Measurements from ENCODE around the gene MSRB1. TPM values are rescaled to one million over a fixed set of nuclear protein-coding genes. Genes with fewer than 3 reads are reported as not detected.

MSRB1 gene
- total and polyA plus RNA-seq, 5 donors: 18.0 to 39.2 (median 26.9) TPM

DNA sequence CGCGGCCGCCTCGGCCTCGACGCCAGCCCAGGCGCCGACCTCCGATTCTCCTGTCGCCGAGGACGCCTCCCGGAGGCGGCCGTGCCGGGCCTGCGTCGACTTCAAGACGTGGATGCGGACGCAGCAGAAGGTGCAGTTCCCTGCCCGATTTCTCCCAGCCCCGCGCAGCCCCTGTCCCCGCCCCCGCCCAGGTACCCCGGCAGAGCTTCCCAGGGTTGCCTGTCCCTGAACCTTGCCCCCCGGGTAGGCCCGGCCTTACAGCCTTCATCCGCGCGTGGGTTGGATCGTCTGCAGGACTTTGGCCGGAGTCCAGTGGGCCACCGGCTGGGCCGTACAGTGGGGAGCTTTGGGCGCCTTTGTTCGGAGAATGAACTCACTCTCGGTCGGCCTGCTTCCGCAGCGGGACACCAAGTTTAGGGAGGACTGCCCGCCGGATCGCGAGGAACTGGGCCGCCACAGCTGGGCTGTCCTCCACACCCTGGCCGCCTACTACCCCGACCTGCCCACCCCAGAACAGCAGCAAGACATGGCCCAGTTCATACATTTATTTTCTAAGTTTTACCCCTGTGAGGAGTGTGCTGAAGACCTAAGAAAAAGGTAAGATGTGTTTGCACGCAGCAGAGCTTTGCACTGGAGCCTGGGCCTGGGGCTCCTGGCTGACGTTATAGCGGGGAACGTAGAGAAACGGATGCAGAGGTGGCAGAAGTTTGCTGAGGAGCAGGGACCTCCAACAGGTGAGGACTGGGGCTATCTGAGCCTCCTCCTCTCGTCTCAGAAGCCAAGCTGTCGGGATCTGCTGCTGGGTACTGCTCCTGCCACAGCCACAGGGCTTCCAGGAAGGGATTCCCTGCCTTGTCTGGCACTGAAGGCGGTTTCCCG lies 41.6 kb upstream of the MSRB1 start:
- no peak for DNase-seq
- intact Hi-C loops (cut with DNase I): no loop called here
- ATAC-seq: peak in 1 of 2 donors; percentile 3
- peaks cover 5% of the 10 kb centered on the region for H3K4me1 ChIP-seq (ENCODE audit: control insufficient read depth, insufficient read depth, low read length)
- H3K9me3 ChIP-seq (ENCODE audit: control insufficient read depth, low read length): no peaks in the 10 kb centered on the region
- peak overlapping the region; percentile 4 for H3K27ac ChIP-seq (ENCODE audit: low read length)
- 12% methylated on average over 58 of the region's 58 CpGs for WGBS
- H3K27me3 ChIP-seq (ENCODE audit: control insufficient read depth, insufficient read depth): no peaks in the 10 kb centered on the region
- peak overlapping the region; percentile 76 for H3K4me3 ChIP-seq (ENCODE audit: low read length)

DNA sequence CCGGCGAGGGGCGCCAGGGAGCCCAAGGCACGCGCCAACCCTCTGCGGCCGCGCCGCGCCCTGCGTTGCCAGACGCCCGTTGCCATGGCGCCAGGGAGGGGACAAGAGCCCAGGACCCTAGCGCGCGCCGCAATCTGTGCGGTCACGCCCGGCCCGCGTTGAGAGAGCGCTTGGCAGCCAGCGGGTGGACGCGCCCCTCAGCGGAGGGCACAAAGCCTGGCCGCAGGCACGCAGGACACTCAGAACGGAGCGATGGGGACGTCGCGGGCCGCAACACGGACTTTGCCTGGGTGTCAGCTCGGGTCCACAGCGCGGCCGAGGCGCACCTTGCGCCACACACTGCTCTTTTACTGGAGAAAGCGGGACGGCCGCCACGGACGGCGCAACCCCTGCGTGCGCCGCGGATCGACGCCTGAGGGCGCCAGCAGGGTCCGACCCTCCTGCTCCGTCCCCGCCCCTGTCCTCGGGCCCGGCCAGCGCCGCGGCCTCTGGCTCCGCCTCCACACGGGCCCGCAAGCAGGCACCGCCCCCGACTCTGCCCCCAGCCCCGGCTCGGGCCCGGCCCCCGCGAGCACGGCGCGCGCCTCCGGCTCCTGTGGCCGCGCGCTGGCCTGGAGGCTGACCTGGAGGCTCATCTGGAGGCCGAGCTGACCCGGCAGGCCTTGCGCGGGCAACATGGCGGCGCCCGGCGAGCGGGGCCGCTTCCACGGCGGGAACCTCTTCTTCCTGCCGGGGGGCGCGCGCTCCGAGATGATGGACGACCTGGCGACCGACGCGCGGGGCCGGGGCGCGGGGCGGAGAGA lies 40.7 kb upstream of the MSRB1 start, which contains the start of gene GFER:
Gene GFER, plus strand, starts transcription at position 650 of the 803 bp plus-strand sequence. Its CDS starts 26 bp downstream, at position 676.
- intact Hi-C loops (cut with DNase I): no loop called here
- Histone ChIP-seq H3K27ac (ENCODE audit: low read length) (peak within 1 kb of the TSS; percentile 17), H3K27me3 (ENCODE audit: control insufficient read depth, insufficient read depth) (no peaks in the 10 kb centered on the region), H3K9me3 (ENCODE audit: control insufficient read depth, low read length) (no peaks in the 10 kb centered on the region), H3K4me3 (ENCODE audit: low read length) (peak within 1 kb of the TSS; percentile 76), H3K4me1 (ENCODE audit: control insufficient read depth, insufficient read depth, low read length) (peaks cover 5% of the 10 kb centered on the region)
- ATAC-seq (peak; percentile 94 to 95), DNase-seq (peak; percentile 93 to 97 (median 96))
- under 1% methylated on average over 109 of the region's 109 CpGs for WGBS

DNA sequence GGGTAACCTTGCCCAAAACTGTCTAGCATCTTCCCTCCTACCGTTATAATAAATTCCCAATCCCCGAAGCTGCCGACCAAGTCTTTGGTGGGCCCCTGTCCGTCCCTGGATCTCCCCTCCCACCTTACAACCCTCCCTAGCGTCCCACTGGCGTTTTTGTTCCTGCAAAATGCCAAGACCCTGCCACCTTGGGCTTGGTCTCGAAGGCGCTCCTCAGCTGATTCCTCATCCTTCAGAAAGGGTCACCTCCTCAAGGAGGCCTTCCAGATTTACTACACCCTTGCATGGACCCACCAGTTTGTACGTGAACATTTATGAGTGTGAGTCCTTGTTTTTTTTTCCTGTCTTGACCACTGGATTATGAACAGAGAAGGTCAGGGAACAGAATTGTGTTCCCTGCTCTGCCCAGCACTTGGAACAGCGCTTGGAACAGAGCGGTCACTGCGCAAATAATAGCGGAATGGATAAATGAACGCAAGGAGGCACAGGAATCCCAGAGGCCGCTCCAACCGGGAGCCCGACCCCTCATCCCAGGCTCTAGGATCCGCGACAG lies 40.1 kb upstream of the MSRB1 start:
- ATAC-seq: no peak
- peak overlapping the region; percentile 76 for H3K4me3 ChIP-seq (ENCODE audit: low read length)
- H3K27me3 ChIP-seq (ENCODE audit: control insufficient read depth, insufficient read depth): no peaks in the 10 kb centered on the region
- H3K27ac ChIP-seq (ENCODE audit: low read length): no peak overlapping the region
- 23% methylated on average over 19 of the region's 19 CpGs for WGBS
- no peaks in the 10 kb centered on the region for H3K9me3 ChIP-seq (ENCODE audit: control insufficient read depth, low read length)
- intact Hi-C loops (cut with DNase I): no loop called here
- DNase-seq: no peak
- peaks cover 5% of the 10 kb centered on the region for H3K4me1 ChIP-seq (ENCODE audit: control insufficient read depth, insufficient read depth, low read length)

DNA sequence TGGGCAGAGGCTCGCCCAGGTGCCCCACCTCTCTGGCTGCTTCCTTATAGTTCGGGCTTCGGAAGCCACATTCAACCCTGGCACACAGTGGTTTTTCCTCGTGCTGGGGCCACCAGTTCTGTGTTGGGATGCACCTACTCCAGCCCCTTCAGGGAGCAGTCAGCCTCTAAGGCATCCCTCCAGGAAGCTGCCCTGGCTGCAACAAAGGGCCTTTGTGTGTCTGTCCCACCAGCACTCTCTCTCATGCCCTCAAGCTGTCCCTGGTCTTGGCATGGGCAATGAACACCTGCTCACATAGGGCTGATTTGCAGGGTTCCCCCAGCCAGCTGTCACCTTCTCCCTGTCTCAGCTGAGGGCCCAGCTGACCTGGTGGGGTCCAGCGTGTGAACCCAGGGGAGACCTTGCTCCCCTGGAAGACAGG lies 39.0 kb upstream of the MSRB1 start:
- ATAC-seq (no peak), DNase-seq (no peak)
- Histone ChIP-seq H3K4me3 (ENCODE audit: low read length) (no peak overlapping the region), H3K27ac (ENCODE audit: low read length) (no peak overlapping the region), H3K27me3 (ENCODE audit: control insufficient read depth, insufficient read depth) (no peaks in the 10 kb centered on the region), H3K9me3 (ENCODE audit: control insufficient read depth, low read length) (no peaks in the 10 kb centered on the region), H3K4me1 (ENCODE audit: control insufficient read depth, insufficient read depth, low read length) (peaks cover 5% of the 10 kb centered on the region)
- WGBS: 61% methylated on average over 5 of the region's 5 CpGs
- intact Hi-C loops (cut with DNase I): no loop called here

DNA sequence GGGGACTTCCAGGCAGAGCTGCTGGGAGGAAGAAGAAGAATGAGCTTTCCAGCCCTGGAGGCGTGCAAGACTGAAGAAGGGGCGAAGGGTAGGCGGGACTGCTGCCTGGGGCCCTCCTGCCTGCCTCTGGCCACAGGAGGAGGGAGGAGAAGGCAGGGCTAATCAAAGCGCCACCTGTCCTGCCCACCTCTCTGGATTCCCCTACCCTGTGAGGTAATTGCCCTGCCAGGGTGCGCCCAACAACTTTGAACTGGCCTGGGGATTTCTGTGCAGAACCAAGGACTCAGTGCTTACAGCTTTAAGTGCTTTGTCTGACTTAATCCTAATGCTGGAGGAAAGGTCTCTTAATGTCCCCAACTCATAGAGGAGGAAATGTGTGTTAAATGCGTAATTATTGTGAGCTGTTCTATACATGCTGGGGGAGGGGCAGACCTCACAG lies 38.4 kb upstream of the MSRB1 start, which contains the start of gene NOXO1:
Gene NOXO1, minus strand, starts transcription at position 72 of the 439 bp plus-strand sequence. CDS start 290 bp downstream, outside the sequence.
- no peaks in the 10 kb centered on the region for H3K9me3 ChIP-seq (ENCODE audit: control insufficient read depth, low read length)
- intact Hi-C loops (cut with DNase I): no loop called here
- ATAC-seq (no peak), DNase-seq (no peak)
- H3K27me3 ChIP-seq (ENCODE audit: control insufficient read depth, insufficient read depth): no peaks in the 10 kb centered on the region
- no peak within 1 kb of the TSS for H3K27ac ChIP-seq (ENCODE audit: low read length)
- 38% methylated on average over 6 of the region's 6 CpGs for WGBS
- H3K4me1 ChIP-seq (ENCODE audit: control insufficient read depth, insufficient read depth, low read length): peaks cover 5% of the 10 kb centered on the region
- no peak within 1 kb of the TSS for H3K4me3 ChIP-seq (ENCODE audit: low read length)

DNA sequence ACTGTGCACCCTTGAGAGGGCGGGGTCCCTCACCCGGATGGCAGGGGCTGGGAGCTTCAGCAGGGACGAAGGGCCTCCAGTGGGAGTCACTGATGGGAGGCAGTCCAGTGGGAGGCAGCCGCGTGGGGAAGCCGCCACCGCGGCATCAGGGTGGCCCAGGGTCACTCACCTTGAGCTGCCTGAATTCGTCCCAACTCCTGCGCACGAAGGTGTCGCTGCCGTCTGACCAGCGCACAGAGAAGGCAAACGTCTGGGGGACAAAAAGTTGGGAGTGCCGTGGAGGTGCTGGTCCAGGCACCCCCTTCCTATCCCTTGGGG lies 37.7 kb upstream of the MSRB1 start:
- H3K9me3 ChIP-seq (ENCODE audit: control insufficient read depth, low read length): no peaks in the 10 kb centered on the region
- intact Hi-C loops (cut with DNase I): no loop called here
- 22% methylated on average over 16 of the region's 16 CpGs for WGBS
- H3K27me3 ChIP-seq (ENCODE audit: control insufficient read depth, insufficient read depth): no peaks in the 10 kb centered on the region
- peaks cover 5% of the 10 kb centered on the region for H3K4me1 ChIP-seq (ENCODE audit: control insufficient read depth, insufficient read depth, low read length)
- no peak overlapping the region for H3K4me3 ChIP-seq (ENCODE audit: low read length)
- H3K27ac ChIP-seq (ENCODE audit: low read length): no peak overlapping the region
- ATAC-seq (no peak), DNase-seq (no peak)

DNA sequence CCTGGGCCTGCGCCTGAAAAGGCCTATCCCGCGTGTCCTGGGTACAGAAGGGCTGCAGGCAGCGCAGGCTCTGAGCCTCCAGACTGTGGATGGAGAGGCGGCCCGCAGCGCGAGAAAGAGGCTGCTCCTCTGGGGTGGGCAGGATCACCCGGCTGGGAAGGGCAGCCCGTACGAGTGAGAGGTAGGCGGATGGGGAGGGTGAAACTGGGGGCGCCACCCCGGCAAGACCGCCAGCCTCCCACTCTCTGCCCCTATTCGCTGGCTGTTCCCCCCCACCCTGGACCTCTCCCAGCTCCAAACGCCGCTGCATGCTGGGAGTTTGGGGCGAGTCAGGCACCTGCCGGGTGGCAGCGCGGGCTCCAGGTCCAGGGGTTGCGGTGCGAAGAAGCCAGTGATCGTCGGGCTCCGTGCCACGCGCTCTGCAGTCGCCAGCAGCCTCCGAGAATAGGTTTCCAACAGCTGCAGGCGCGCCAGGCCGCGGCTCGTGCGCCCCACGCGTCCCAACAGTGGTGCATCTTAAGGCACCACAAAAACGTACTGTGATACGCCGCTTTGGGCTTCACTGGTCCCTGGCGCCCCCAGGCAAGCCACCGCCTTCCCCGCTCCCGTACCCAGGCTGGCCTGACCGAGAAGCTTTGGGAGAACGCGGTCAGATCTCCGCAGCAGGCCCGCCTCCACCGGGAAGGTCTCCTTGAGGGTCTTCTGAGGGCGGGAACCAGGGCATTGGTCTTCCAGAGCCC lies 37.2 kb upstream of the MSRB1 start:
- Histone ChIP-seq H3K4me1 (ENCODE audit: control insufficient read depth, insufficient read depth, low read length) (peaks cover 5% of the 10 kb centered on the region), H3K9me3 (ENCODE audit: control insufficient read depth, low read length) (no peaks in the 10 kb centered on the region), H3K27me3 (ENCODE audit: control insufficient read depth, insufficient read depth) (no peaks in the 10 kb centered on the region), H3K27ac (ENCODE audit: low read length) (no peak overlapping the region), H3K4me3 (ENCODE audit: low read length) (no peak overlapping the region)
- 3% methylated on average over 53 of the region's 53 CpGs for WGBS
- intact Hi-C loops (cut with DNase I): no loop called here
- ATAC-seq: no peak
- no peak for DNase-seq

DNA sequence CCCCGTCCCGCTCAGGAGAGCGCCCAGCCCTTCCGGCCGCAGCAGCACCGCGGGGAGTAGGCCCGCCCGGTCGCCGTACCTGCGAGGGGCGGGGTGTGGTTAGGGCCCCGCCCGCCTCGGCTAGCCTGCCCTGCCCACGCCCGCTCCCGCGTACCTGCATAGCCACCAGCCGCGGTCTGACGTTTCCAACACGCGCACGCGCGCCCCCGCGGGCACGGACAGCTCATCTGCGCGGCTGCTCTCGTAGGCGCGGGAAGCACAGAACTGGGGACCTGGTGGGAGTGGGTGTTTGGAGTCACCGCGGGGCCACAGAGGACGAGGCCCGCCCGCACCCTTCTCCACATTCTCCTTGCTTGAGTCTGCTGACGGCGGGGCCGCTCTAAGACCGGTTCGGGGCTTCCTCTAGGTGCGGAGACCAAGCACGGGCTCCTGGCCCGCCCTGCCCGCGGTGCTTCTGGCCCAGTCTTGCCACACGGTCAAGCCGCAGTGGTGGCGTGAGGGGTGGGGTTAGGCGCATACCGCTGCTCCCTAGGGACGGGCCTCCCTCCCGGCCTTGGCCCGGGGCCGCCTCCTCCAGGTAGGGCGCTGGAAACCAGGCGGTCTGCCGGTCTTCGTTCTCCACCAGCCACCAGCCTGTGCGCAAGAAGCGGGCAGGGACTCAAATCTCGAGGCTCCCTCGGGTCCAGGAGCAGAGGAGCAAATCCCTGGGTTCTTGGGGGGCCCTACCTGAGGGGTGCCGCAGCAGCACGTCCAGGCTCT lies 36.5 kb upstream of the MSRB1 start:
- WGBS: 19% methylated on average over 70 of the region's 70 CpGs
- no peaks in the 10 kb centered on the region for H3K27me3 ChIP-seq (ENCODE audit: control insufficient read depth, insufficient read depth)
- no peak for ATAC-seq
- intact Hi-C loops (cut with DNase I): no loop called here
- no peak overlapping the region for H3K27ac ChIP-seq (ENCODE audit: low read length)
- H3K9me3 ChIP-seq (ENCODE audit: control insufficient read depth, low read length): no peaks in the 10 kb centered on the region
- no peaks in the 10 kb centered on the region for H3K4me1 ChIP-seq (ENCODE audit: control insufficient read depth, insufficient read depth, low read length)
- DNase-seq: no peak
- no peak overlapping the region for H3K4me3 ChIP-seq (ENCODE audit: low read length)

DNA sequence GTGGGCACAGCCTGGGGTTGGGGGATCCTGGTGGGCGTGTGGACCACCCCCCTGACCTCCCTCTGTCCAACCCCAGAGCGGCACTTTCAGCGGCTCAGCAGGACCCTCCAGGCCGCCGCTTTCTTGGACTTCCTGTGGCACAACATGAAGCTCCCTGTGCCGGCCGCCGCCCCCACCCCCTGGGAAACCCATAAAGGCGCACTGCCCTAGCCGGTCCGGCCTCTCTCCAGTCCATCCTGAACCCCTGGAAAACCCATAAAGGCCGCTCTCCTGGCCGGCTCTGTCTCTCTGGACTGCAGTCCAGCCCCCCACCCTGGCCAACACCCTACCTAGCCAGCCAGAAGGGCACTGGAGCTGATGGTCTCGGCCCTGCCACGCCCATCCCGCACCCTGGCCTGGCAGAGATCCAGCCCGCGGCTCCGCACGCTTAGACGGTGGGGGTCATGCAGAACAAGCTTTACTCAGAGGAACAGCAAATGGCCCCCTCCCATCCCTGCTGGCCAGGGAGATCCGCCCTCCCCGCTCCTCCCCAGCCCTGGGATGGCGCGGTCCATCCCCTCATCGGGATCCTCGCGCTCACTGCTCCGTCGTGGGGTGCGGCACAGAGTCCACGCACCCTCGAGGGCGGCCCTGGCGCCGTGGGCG lies 35.6 kb upstream of the MSRB1 start:
- intact Hi-C loops (cut with DNase I): no loop called here

DNA sequence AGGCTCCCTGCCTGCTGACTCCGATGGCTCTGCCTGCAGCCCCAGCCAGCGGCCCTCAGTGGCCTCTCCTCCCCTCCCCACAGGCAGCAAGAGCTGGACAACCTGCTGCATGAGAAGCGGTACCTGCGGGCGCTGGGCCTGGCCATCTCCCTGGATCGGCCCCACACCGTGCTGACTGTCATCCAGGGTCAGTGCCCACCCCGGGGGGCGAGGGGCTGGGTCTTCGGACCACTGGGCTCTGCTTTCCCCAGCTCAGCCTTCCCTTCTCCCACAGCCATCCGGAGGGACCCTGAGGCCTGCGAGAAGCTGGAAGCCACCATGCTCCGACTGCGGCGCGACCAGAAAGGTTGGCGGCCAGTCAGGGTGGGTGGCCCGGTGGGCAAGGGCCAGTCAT lies 34.9 kb upstream of the MSRB1 start:
- Histone ChIP-seq H3K9me3 (ENCODE audit: control insufficient read depth, low read length) (no peaks in the 10 kb centered on the region), H3K27ac (ENCODE audit: low read length) (no peak overlapping the region), H3K27me3 (ENCODE audit: control insufficient read depth, insufficient read depth) (no peaks in the 10 kb centered on the region), H3K4me3 (ENCODE audit: low read length) (no peak overlapping the region), H3K4me1 (ENCODE audit: control insufficient read depth, insufficient read depth, low read length) (peaks cover under 1% of the 10 kb centered on the region)
- intact Hi-C loops (cut with DNase I): no loop called here
- no peak for DNase-seq
- ATAC-seq: no peak
- 93% methylated on average over 18 of the region's 18 CpGs for WGBS

More for the DNA sequence above, 35.6 kb upstream of the MSRB1 start:
- no peak overlapping the region for H3K4me3 ChIP-seq (ENCODE audit: low read length)
- H3K4me1 ChIP-seq (ENCODE audit: control insufficient read depth, insufficient read depth, low read length): no peaks in the 10 kb centered on the region
- H3K27me3 ChIP-seq (ENCODE audit: control insufficient read depth, insufficient read depth): no peaks in the 10 kb centered on the region
- no peak for DNase-seq
- H3K27ac ChIP-seq (ENCODE audit: low read length): no peak overlapping the region
- H3K9me3 ChIP-seq (ENCODE audit: control insufficient read depth, low read length): no peaks in the 10 kb centered on the region
- ATAC-seq: no peak
- 72% methylated on average over 37 of the region's 37 CpGs for WGBS
